PC-3 (cell line): ENCODE results near the gene PFKFB2.

Experiments used
- EZH2 ChIP-seq: fragments of 300-600 bp; sonication (generic); IDR thresholded peaks from one replicate; pipeline ENCODE4 v1.6.1; 2017; ENCODE audit warnings: antibody characterized with exemption, mild to moderate bottlenecking, low read length; ENCODE audit not compliant: unreplicated experiment
- EZH2phosphoT487 ChIP-seq: fragments of 300-600 bp; sonication (generic); IDR thresholded peaks from 2 replicates; pipeline ENCODE4 v1.6.1; 2018; ENCODE audit warnings: mild to moderate bottlenecking, antibody characterized with exemption, low read length, borderline replicate concordance
- TF ChIP-seq, protein P1 (sequence below): fragments of 300-600 bp; sonication (generic); conservative IDR thresholded peaks from 2 replicates; pipeline ENCODE4 v1.5.1; 2017; ENCODE audit warnings: antibody characterized with exemption, low read depth, mild to moderate bottlenecking, low read length

DNA sequence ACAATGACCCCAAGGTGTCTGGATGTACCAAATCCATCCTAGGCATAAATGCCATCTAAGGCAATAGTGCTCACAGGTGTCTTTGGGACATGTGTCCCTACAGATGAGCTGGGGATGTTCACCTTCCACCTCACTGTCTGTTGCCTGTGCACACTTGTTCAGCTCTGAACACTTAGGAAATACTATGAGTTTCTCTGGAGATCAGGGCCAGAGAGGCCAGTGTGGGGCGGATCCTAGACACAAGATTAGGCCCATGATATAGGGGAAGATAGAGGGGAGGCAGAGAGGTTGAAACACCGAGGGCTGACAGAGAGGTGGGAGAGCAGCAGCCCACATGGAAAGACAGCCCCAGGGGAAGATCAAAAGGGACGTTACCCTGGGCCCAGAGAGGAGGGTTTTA, 46.2 kb upstream of the PFKFB2 start:
- TF ChIP-seq, protein P1, sequence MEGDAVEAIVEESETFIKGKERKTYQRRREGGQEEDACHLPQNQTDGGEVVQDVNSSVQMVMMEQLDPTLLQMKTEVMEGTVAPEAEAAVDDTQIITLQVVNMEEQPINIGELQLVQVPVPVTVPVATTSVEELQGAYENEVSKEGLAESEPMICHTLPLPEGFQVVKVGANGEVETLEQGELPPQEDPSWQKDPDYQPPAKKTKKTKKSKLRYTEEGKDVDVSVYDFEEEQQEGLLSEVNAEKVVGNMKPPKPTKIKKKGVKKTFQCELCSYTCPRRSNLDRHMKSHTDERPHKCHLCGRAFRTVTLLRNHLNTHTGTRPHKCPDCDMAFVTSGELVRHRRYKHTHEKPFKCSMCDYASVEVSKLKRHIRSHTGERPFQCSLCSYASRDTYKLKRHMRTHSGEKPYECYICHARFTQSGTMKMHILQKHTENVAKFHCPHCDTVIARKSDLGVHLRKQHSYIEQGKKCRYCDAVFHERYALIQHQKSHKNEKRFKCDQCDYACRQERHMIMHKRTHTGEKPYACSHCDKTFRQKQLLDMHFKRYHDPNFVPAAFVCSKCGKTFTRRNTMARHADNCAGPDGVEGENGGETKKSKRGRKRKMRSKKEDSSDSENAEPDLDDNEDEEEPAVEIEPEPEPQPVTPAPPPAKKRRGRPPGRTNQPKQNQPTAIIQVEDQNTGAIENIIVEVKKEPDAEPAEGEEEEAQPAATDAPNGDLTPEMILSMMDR, result no peak
- TF ChIP-seq EZH2phosphoT487, result no peak
- no peak for TF ChIP-seq EZH2
